ENCODE results near the gene UTP11.

UTP11 gene

DNA sequence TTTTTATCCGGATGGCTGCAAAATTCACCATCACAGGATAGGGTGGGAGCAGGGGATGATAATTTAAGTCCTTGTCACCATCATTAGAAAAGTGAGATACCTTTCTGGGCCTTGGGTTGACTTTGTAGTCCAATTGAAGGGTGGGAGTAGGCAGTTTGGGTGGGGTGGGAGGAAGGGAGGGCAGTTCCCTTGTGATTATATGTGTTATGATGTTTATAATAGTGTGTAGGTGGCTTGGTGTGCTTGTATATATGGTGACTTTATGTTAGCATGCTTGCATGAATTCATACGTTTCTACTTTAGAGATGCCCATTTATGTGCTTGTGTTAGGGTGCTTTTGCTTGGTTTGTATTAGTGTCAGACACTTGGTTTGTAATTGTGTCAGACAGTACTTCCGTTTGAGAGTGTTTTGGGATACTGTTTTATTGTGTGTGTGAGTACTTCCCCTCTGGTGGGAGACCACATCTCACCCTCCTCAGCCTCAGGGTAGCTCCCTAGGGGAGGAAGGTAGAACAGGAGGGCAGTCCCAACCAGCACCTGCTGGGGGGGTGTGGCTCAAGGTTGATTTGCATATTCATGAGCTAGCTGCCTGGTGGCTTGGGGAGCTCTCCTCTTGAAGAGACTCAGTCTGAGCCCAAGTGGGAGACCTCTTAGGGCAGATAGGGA lies 40.3 kb downstream of the UTP11 start:
- H3K4me2 ChIP-seq: no peak overlapping the region
- no peaks in the 10 kb centered on the region for H4K20me1 ChIP-seq (ENCODE audit: insufficient read depth)
- no peaks in the 10 kb centered on the region for H3K4me1 ChIP-seq (ENCODE audit: low read depth, poor library complexity, severe bottlenecking)
- no peaks in the 10 kb centered on the region for H3K79me2 ChIP-seq (ENCODE audit: insufficient read depth, low read depth)
- H3K27ac ChIP-seq: no peak overlapping the region
- H2AFZ ChIP-seq (ENCODE audit: low read depth): no peak overlapping the region
- H3K36me3 ChIP-seq (ENCODE audit: insufficient read depth): no peaks in the 10 kb centered on the region
- no peaks in the 10 kb centered on the region for H3K27me3 ChIP-seq (ENCODE audit: insufficient read depth, low read depth)
- no peak overlapping the region for H3K4me3 ChIP-seq (IDR thresholded peaks at IDR 0.05; ENCODE audit: insufficient read depth, low read depth, low read length)
- no peak overlapping the region for H3K9ac ChIP-seq
- TF ChIP-seq, protein P1, sequence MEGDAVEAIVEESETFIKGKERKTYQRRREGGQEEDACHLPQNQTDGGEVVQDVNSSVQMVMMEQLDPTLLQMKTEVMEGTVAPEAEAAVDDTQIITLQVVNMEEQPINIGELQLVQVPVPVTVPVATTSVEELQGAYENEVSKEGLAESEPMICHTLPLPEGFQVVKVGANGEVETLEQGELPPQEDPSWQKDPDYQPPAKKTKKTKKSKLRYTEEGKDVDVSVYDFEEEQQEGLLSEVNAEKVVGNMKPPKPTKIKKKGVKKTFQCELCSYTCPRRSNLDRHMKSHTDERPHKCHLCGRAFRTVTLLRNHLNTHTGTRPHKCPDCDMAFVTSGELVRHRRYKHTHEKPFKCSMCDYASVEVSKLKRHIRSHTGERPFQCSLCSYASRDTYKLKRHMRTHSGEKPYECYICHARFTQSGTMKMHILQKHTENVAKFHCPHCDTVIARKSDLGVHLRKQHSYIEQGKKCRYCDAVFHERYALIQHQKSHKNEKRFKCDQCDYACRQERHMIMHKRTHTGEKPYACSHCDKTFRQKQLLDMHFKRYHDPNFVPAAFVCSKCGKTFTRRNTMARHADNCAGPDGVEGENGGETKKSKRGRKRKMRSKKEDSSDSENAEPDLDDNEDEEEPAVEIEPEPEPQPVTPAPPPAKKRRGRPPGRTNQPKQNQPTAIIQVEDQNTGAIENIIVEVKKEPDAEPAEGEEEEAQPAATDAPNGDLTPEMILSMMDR (conservative IDR thresholded peaks at IDR 0.05; ENCODE audit: low read depth, low read length): no peak

DNA sequence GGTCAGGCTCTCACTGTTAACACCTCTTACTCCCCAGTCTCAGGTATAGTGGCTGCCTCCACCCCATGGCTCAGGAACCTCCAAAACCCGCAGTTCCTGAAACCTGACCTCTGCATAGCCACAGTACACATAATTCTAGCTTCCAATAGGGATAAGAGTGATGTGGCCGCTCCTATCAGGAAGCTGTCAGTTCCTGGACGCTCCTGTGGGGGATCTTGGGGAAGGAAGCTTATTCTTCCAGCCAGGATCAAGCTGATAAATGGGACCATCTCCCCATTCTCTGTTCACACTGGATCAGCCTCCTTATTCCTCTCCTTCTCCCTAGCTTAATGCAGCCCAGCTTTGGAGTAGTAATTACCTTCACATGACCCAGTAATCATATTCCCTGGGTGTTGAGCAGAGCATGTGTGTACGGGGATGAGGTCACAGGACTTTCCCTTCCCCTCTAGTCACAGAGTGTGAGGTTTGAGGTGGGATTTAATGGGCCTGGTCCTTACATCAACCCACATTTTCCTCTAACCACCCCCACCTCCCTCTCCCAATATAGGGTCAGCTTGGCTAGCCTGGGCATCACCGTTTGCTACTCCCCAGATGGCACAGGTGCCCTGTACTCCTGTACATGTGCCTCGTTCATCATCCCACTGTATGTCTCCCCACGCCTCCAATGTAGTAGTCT lies 41.0 kb downstream of the UTP11 start:
- no peaks in the 10 kb centered on the region for H3K4me1 ChIP-seq (ENCODE audit: low read depth, poor library complexity, severe bottlenecking)

DNA sequence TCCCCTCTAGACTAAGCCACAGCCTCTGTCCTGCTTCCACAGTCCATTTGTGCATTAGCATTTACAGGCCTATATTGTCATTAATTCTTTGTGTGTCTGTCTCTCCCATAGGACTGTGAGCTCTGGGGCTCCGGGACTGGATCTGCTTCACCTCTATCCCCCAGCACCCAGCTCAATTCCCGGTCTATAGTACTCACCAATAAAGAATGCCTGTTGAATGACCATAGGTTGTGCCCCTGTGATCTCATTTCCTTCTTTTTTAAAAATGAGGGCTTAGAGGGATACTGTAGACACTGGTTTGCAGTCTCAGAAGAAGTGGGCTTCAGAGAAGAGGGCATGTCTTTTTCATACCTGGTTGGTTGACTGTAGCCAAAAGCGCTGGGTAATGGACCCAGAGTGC lies 42.9 kb downstream of the UTP11 start:
- Histone ChIP-seq H3K4me1 (ENCODE audit: low read depth, poor library complexity, severe bottlenecking) (no peaks in the 10 kb centered on the region), H3K27ac (no peak overlapping the region), H2AFZ (ENCODE audit: low read depth) (no peak overlapping the region), H3K4me3 (IDR thresholded peaks at IDR 0.05; ENCODE audit: insufficient read depth, low read depth, low read length) (no peak overlapping the region), H3K36me3 (ENCODE audit: insufficient read depth) (no peaks in the 10 kb centered on the region), H3K79me2 (ENCODE audit: insufficient read depth, low read depth) (no peaks in the 10 kb centered on the region), H3K4me2 (no peak overlapping the region), H4K20me1 (ENCODE audit: insufficient read depth) (no peaks in the 10 kb centered on the region), H3K27me3 (ENCODE audit: insufficient read depth, low read depth) (no peaks in the 10 kb centered on the region), H3K9ac (no peak overlapping the region)
- TF ChIP-seq, protein P1 (conservative IDR thresholded peaks at IDR 0.05; ENCODE audit: low read depth, low read length): no peak

More for the DNA sequence above, 41.0 kb downstream of the UTP11 start:
- no peak overlapping the region for H3K4me2 ChIP-seq
- H2AFZ ChIP-seq (ENCODE audit: low read depth): no peak overlapping the region
- no peaks in the 10 kb centered on the region for H3K79me2 ChIP-seq (ENCODE audit: insufficient read depth, low read depth)
- H3K27ac ChIP-seq: no peak overlapping the region
- no peak overlapping the region for H3K4me3 ChIP-seq (IDR thresholded peaks at IDR 0.05; ENCODE audit: insufficient read depth, low read depth, low read length)
- no peaks in the 10 kb centered on the region for H4K20me1 ChIP-seq (ENCODE audit: insufficient read depth)
- no peaks in the 10 kb centered on the region for H3K27me3 ChIP-seq (ENCODE audit: insufficient read depth, low read depth)
- no peaks in the 10 kb centered on the region for H3K36me3 ChIP-seq (ENCODE audit: insufficient read depth)
- TF ChIP-seq, protein P1 (conservative IDR thresholded peaks at IDR 0.05; ENCODE audit: low read depth, low read length): no peak
- H3K9ac ChIP-seq: no peak overlapping the region

DNA sequence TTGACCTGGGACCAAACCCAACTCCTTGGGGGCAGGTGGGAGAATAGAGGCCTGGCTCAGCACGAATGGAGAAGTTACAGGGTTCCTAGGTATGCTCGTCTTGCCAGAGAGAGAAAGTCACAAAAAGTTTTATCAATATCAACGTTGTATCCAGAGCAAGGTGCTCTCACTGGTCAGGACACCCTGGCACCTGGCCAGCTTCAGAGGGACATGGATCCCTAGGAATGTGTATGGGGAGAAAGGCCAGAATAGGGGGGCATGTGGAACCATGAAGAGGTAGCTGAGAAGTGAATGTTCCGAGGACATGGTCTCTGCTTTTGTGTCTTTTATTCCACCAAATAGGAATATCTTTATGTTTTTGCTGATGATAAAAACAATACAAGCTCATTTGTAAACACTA lies 43.4 kb downstream of the UTP11 start:
- no peaks in the 10 kb centered on the region for H3K27me3 ChIP-seq (ENCODE audit: insufficient read depth, low read depth)
- H3K4me2 ChIP-seq: no peak overlapping the region
- TF ChIP-seq, protein P1 (conservative IDR thresholded peaks at IDR 0.05; ENCODE audit: low read depth, low read length): no peak
- H3K4me1 ChIP-seq (ENCODE audit: low read depth, poor library complexity, severe bottlenecking): no peaks in the 10 kb centered on the region
- H3K79me2 ChIP-seq (ENCODE audit: insufficient read depth, low read depth): no peaks in the 10 kb centered on the region
- H3K27ac ChIP-seq: no peak overlapping the region
- H3K4me3 ChIP-seq (IDR thresholded peaks at IDR 0.05; ENCODE audit: insufficient read depth, low read depth, low read length): no peak overlapping the region
- no peaks in the 10 kb centered on the region for H3K36me3 ChIP-seq (ENCODE audit: insufficient read depth)
- H3K9ac ChIP-seq: no peak overlapping the region
- no peaks in the 10 kb centered on the region for H4K20me1 ChIP-seq (ENCODE audit: insufficient read depth)
- no peak overlapping the region for H2AFZ ChIP-seq (ENCODE audit: low read depth)

Data from KMS-11 (cell line).